Measurements from ENCODE around the gene EXOC2.
A peak's percentile ranks its signal among the peaks of the same experiment; 100 is the strongest.

EXOC2 gene

GRCh38 chr6:710601-711571, 17.9 kb upstream of the EXOC2 start:
- in situ Hi-C loops (cut with HindIII; ENCODE audit: low sequenced_read_pairs), result no loop called here
- H3K4me3 ChIP-seq (ENCODE audit: low read depth, low read length), result peak overlapping the region; percentile 47
- DNase-seq (ENCODE audit: low read depth), result peak; percentile 26
- TF ChIP-seq CTCF (IDR thresholded peaks at IDR 0.05; ENCODE audit: low read depth, low read length, missing control alignments), result no peak

- in situ Hi-C loops (cut with HindIII; ENCODE audit: low sequenced_read_pairs), result no loop called here
- no peak for TF ChIP-seq CTCF (IDR thresholded peaks at IDR 0.05; ENCODE audit: low read depth, low read length, missing control alignments)
- DNase-seq (ENCODE audit: low read depth), result no peak
- no peak overlapping the region for H3K4me3 ChIP-seq (ENCODE audit: low read depth, low read length)
Observed at GRCh38 chr6:709471-710056, 16.6 kb upstream of the EXOC2 start.

GRCh38 chr6:708237-708598, 15.3 kb upstream of the EXOC2 start:
- TF ChIP-seq CTCF (IDR thresholded peaks at IDR 0.05; ENCODE audit: low read depth, low read length, missing control alignments), result no peak
- no peak overlapping the region for H3K4me3 ChIP-seq (ENCODE audit: low read depth, low read length)
- in situ Hi-C loops (cut with HindIII; ENCODE audit: low sequenced_read_pairs), result no loop called here
- DNase-seq (ENCODE audit: low read depth), result no peak

- no peak for TF ChIP-seq CTCF (IDR thresholded peaks at IDR 0.05; ENCODE audit: low read depth, low read length, missing control alignments)
- no peak overlapping the region for H3K4me3 ChIP-seq (ENCODE audit: low read depth, low read length)
- no peak for DNase-seq (ENCODE audit: low read depth)
- in situ Hi-C loops (cut with HindIII; ENCODE audit: low sequenced_read_pairs), result no loop called here
Observed at GRCh38 chr6:707576-708236, 14.8 kb upstream of the EXOC2 start.

GRCh38 chr6:706819-707381, 14.0 kb upstream of the EXOC2 start:
- no peak overlapping the region for H3K4me3 ChIP-seq (ENCODE audit: low read depth, low read length)
- in situ Hi-C loops (cut with HindIII; ENCODE audit: low sequenced_read_pairs), result no loop called here
- DNase-seq (ENCODE audit: low read depth), result no peak
- no peak for TF ChIP-seq CTCF (IDR thresholded peaks at IDR 0.05; ENCODE audit: low read depth, low read length, missing control alignments)

- no peak for DNase-seq (ENCODE audit: low read depth)
- no peak for TF ChIP-seq CTCF (IDR thresholded peaks at IDR 0.05; ENCODE audit: low read depth, low read length, missing control alignments)
- no peak overlapping the region for H3K4me3 ChIP-seq (ENCODE audit: low read depth, low read length)
- in situ Hi-C loops (cut with HindIII; ENCODE audit: low sequenced_read_pairs), result no loop called here
Observed at GRCh38 chr6:706146-706545, 13.2 kb upstream of the EXOC2 start.
